ENCODE data around the gene GEMIN5. TPM values are rescaled to one million over a fixed set of nuclear protein-coding genes. Genes with fewer than 3 reads are reported as not detected.

GEMIN5 gene
- polyA plus RNA-seq, 1 donor = 15.3 TPM

DNA sequence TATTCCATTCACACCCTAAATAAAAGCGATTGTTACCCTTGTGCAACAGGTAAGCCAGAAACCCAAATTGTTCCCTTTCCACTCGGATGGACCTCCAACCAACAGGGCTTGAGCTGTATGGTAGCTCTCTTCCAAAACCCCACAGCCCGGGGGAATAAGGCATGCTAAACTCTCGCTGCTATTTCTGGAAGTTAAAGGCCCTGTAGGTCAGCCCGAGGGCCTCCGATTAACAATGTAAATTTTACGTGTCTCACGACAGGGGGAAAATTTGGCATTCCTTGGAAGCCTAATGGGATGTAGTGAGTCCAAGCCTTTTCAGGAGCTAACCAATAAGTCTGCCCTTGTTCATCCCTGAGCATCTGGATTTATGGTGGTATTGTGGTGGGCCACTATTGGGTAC lies 53.6 kb downstream of the GEMIN5 start:
- no peak for DNase-seq (ENCODE audit: low read depth)

DNA sequence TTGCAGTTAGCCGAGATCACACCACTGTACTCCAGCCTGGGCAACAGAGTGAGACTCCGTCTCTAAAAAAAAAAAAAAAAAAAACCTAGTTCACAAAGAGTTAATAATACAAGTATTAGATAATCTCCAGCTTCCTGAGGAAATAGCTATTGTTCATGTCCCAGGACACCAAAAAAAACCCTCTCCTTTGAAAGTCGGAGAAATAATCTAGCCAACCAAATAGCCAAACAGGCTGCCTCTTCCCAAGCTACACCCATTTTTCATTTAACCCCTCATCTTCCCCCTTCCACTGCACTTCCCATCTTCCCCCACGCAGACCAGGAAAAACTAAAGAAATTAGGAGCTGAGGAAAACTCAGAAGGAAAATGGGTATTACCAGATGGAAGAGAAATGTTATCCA lies 56.0 kb downstream of the GEMIN5 start:
- no peak for DNase-seq (ENCODE audit: low read depth)

DNA sequence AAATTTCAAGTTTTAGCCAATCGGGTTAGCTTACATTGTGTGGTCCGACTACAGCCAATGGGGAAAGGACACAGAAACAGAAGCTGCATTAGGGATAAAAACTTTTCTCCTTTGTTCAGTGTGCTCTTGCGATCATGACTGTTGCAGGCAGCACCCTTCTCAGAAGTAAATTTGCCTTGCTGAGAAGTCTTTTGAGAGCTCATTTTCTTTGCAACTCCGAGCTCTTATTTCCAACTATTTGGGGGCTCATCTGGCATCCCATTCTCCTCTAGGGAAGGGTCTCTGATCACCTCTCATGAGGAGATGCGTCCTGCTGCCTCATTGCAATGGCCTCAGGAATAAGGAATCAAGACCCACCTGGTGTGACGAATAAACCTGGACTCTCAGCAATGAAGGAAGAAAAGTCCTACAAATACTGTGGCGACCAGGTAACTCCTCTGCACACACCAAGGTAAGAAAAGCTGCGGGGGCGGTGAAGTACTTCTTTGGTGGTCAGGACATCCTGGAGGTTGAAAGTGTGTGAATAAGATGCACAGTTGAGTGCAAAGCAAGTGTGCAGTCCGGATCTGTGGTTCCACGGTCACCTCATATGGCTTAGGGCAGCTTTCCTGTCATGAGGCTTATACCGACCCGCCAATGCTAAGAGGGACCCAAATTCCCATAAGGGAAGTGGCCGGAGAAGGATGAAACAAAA lies 59.2 kb downstream of the GEMIN5 start:
- no peak for DNase-seq (ENCODE audit: low read depth)

DNA sequence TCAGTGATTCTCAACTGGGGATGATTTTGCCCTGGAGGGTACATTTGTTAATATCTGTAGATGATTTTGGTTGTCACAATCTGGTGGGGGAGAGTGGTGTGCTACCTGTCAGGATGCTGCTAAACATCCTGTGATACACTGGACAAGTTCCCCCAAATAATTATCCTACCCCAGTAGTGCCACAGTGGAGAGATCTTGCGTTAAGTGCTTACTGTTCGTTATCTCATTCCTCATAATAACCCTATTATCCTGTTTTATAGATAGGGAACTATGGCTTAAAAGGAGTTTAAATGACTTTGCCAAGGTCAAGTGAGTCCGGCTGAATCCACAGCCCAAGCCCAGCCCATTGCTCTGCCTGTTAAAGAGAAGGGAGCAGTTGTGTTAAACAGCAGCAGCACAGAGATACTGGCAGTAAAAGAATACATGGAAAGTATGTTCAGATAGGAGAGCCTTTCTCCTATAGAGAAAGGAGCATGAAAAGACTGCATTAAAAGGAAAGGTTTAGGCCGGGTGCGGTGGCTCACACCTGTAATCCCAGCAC lies 64.2 kb downstream of the GEMIN5 start:
- no peak for DNase-seq (ENCODE audit: low read depth)

DNA sequence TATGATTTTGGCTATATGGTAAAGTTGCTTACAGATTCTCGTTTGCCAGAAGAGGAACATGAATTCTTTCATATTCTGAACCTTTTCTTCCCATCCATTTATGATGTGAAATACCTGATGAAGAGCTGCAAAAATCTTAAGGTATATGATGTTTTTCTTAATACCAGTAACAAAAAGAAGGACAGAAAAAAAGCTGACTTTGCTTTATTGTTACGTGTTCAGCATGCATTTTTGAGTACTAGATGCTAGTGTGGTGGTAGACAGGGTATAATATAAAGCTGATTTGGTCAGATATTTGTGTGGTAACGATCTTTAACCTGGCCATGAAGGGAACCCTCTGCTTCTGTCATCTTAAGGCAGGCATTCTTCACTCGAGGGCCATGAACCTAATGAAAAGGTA lies 66.3 kb downstream of the GEMIN5 start:
- no peak for DNase-seq (ENCODE audit: low read depth)

DNA sequence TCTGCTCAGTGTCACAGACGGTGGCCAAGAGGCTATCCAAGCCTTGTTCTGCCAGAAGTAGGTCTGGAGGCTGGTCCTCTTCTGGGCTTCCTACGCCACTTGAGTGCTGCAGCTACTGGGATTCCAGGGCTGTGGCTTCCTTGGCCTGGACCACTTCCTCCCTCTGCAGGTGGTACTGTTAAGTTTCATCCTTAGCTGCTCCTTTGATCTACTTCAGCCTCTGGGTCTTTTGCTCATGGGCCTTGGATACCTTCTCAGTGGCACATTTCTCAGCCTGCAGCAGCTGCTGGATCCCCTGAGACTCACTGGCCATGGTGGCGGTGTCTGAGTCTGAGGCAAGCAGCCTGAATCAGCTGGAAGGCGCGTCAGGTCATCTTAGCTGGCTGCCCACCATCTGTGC lies 69.3 kb downstream of the GEMIN5 start:
- DNase-seq (ENCODE audit: low read depth) = no peak

DNA sequence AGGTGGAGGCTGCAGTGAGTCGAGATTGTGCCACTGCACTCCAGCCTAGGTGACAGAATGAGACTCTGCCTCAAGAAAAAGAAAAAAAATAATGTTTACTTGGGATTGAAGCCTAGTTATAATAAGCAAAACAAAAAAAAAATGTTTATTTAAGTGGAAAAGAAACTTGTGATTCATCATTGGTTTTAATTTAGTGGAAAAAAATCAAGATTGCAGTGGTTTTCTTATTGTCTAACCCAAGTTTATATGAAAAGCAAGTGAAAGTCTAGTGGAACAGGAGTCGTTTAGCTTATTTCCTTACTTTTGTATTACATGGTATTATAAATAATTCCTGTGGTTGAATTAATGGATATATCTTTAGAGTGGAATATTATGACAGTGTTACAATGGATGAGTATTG lies 71.2 kb downstream of the GEMIN5 start:
- DNase-seq (ENCODE audit: low read depth) = no peak

DNA sequence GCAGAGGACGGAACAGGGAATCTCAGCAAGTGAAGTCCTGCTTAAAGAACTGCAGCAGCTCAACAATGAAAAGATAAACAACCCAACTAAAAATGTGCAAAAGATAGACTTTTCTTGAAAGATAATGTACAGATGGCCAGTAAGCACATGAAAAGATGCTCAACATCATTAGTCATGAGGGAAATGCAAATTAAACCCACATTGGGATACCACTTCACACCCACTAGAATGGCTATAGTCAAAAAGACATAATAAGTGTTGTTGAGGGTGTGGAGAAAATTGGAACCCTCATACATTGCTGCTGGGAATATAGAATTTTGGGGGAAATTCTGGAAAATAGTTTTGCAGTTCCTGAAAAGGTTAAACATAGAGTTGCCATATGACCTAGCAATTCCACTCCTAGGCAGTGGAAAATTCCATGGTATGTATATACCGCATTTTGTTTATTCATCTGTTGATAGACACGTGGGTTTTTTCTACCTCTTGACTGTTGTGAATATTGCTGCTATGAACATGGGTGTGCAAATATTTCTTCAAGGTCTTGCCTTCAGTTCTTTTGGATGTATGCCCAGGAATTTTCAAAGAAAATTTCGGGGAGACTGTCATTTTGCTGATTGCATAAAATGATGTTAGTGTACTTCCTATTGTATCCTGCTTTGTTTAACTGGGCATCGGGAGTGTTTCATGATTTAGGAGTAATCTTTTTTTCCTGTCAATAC lies 72.4 kb downstream of the GEMIN5 start:
- no peak for DNase-seq (ENCODE audit: low read depth)

DNA sequence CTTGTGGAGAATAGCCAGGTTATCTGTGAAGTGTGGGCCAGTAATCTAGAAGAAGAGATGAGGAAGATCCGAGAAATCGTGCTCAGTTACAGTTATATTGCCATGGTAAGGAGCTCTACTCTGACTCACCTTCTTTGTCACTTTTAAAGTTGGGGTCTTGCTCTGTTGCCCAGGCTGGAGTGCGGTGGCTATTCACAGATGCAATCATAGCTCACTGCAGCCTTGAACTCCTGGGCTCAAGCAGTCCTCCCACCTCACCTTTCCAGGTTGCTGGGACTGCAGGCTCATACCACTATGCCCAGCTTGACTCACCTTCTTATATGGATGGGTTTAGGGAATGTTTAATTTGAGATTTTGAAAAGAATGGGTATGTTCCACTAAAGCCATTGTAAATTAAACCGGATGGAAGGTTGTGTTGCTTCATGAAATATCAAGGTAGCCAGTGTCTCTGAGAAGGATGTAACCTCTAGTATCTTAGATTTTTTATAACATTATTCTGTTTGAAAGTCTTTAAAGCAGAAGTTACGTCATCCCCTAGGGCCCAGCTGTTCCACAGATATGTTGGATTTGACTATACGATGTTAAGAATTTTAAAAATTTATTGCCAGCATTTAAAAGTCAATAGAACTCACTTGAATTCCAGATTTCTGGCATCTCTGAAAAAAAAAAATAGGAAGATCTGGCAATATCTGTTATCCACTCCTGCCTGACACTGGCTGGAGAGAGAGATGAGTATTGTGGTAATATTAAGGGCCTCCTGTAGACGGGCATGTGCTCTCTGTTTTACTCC lies 74.5 kb downstream of the GEMIN5 start:
- no peak for DNase-seq (ENCODE audit: low read depth)

DNA sequence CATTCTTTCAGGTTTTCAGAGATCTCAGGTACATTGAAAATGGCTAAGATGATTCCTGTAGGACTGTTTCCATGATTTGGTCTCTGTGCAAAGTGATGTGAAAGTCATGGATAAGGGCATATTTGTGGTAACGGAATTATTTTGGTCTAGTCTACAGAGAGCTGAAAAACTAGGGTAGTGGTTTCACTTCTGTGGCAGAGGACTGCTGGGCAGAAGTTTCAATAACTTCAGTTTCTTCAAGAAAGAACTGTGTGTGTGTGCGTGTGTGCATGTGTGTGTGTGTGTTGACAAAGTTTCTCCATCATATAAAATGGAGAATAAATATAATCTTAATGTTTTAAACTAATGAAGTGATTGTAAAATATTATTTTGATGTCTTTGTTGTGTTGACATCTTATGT lies 75.2 kb downstream of the GEMIN5 start:
- DNase-seq (ENCODE audit: low read depth) = no peak

DNA sequence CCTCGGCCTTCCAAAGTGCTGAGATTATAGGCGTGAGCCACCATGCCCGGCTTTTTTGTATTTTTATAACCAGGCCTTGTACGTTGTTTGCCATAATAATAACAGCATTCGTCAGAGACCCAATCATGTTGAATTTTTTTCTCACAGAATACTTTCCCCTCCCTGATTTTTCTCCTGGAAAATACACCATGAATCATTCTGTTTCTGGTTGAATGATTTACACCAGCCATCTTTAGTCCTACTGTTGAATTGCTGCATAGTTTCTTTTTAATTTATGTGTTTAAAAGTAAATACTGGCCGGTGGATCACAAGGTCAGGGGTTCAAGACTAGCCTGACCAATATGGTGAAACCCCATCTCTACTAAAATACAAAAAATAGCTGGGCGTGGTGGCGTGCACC lies 76.1 kb downstream of the GEMIN5 start:
- DNase-seq (ENCODE audit: low read depth) = no peak

DNA sequence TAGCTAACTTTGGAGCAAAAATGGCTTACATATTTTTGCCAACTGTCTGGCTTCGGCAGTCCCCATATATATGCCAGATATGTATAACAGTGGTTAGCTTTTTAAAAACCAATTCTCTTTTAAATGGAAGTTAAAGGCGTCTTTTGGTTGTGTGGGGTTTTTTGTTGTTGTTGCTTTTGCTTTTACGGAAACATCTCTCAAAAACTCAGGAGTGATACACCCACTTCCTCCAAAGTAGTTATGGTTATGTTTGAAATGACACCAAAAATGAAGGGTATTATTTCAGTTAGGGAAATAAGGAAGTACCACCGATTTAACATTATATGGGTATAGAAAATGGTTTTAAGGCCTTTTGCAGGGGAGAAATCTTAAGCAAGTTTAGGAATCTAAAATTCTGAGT lies 77.2 kb downstream of the GEMIN5 start:
- no peak for DNase-seq (ENCODE audit: low read depth)

DNA sequence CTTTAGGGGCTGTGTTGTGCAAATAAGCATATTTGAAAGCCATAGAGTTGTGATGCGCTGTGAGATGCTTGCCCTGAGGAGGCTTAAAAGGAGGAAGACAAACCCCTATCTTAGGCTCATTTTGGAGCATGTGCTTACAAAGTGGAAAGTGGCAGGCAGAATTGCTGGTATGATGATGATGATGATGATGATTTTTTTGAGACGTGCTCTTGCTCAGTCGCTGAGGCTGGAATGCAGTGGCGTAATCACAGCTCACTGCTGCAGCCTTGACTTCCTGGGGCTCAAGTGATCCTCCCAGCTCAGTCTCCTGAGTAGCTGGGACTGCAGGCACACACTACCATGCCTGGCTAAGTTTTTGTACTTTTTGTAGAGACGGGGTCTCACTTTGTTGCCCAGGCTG lies 77.9 kb downstream of the GEMIN5 start:
- DNase-seq (ENCODE audit: low read depth) = no peak

DNA sequence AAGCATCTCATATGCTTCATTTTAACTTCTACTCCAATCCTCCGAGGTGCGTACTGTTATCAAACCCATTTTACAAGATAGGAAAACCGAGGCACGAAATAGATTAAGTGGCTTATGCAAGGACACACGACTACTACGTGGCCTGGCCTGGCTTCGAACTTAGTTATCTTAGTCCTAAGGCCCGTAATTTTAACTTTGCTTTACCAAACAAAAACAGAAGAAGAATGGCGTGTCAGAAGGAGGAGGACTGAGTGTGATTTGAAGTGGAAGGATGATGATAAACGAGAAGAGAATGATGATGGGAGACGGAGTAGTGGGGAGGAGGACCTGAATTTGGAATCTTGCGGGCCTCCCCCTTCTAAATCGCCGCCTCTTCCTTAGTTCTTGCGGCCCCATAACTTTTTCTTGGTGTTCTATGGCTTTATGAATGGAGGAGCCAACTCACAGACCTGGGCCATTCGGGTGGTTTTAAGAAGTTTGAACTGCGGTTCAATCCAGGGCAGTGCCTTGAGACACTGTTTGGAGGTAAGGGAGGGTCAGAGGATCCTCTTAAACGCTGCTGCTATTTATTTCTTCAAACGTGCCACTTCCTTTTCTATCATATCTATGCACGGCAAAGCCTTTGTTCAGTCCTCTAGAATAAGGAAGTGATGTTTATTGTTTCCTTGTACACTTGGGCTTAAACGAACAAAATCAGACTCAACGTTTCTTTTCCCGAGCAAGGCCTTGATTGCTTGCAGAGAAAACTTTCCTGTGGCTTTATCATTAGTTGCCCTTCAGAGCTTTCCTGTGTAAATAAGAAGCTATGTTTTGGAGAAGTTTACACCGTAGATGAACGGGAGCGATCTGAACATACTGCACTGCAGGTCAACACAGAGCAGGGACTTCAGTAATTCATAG lies 78.8 kb downstream of the GEMIN5 start:
- no peak for DNase-seq (ENCODE audit: low read depth)

DNA sequence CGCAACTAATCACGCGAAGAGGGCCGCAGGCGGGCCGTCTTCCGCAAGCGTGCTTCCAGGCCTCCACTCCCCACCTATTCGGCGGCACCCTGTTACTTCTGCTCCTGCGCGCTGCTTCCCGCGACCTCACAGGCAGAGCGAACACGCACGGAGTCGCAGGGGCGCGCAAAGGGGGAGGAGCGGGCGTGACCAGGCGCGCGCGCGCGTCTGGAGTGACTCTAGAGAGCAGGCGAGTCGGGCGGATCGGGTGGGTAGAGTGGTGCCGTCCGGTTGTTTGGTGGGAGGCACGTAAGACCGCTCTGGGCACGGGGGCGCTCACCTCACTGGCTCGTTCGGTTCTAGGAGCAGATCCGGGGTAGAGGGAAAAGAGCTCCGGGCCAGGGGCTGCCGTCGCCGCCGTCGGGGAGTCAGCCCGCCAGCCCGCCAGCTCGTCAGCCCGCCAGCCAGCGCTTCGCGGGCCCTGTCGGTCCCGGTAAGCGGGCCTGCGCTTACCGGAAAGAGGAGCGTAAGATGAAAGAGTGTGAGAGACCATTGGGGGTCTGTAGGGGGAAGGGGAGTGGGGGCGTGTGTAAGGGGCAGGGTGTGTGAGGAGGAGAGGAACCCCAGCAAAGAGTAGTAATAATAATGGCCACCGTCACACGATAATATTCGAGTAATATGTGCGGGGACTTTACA lies 79.6 kb downstream of the GEMIN5 start, which contains the start of gene CNOT8:
Gene CNOT8, plus strand, starts transcription at position 331 of the 675 bp plus-strand sequence. CDS start 4,652 bp downstream, outside the sequence.
- peak; percentile 86 for DNase-seq (ENCODE audit: low read depth)

DNA sequence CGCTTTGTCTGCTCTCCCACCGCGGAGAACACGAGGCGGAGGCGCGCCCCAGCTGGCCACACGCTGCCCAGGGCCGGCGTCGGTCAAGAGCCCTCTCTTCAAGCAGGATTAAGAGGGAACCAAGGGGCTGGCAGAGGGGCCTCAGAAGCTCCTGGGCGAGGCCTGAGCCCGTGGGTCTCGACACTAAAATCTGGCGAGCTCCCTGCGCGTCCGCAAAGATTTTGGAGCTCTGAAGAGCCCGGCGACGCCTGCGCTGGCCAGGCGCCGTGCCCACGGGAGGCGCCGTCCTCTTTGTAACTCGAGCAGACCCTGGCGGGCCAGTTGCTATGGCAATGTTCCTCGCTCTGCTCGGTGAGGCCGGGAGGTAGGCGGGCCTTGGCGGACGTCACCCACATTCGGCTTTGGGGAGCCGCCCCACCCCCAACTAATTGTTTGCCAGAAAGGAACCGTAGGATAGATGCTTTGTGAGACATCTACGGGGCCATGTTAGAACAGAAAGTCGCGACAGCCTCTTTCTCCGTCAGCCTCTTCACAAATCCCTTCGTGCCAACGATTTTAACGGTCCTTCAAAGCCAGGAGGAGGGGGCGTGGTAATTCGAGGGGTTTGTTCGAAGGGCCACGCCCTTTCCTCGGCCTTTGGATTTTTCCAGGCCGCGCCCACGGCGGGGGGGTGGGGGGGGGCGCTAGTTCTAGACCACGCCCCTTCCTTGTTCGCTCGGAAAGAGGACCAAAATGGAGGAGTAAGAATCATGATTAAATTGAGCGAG lies 80.3 kb downstream of the GEMIN5 start:
- peak; percentile 91 for DNase-seq (ENCODE audit: low read depth)

DNA sequence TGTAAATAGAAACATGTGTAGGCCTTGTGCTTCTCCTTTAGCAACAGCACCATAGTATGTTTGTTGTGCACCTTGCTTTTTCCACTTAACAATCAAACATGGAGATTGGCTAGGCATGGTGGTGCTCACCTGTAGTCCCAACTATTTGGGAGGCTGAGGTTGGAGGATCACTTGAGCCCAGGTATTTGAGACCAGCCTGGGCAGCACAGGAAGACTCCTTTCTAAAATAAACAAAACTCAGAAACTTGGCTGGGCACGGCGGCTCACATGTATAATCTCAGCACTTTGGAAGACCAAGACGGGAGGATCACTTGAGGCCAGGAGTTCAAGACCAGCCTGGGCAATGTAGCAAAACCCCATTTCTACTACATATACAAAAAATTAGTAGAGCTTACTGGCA lies 86.7 kb downstream of the GEMIN5 start:
- DNase-seq (ENCODE audit: low read depth) = no peak

DNA sequence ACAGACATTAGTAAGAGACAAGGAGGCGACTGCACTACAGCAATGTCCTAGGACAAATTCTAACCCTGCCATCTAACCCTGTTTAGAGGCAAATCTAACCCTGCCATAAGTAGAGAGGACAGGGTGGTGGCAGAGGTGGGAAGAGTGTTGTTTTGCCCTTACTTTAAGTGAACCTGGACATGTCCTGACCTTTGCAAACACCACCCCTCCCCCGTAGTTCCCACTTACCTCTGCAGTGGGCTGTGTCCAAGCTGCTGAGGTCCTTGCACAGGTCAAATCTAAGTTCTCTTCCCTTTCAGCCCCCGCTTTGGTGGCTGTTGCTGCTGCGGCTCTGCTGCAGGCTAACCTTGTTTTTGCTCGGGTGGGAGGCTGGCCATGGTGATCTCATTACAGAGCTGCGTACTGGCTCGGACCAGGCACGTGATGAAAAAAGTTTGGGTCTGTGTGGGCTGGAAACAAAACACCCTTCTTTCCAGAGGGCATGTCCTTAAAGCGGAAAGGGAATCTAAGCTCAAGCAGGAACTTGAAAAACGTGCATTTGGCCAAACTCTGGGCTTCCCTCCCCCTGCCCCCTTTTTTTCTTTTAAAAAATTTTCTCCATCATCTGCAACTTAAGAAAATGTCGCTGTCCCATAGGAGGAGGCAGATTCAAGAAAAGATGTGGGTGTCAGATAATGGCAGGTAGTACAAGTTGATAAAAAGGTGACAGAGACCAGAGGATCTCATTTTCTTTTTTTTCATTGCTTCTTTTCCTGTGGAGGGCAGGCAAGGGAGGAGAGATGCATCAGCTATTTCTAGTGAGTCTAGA lies 87.6 kb downstream of the GEMIN5 start, which contains the start of gene FAXDC2:
Gene FAXDC2, minus strand, starts transcription at position 349 of the 808 bp plus-strand sequence. CDS start 12,425 bp downstream, outside the sequence.
- peak; percentile 88 for DNase-seq (ENCODE audit: low read depth)

DNA sequence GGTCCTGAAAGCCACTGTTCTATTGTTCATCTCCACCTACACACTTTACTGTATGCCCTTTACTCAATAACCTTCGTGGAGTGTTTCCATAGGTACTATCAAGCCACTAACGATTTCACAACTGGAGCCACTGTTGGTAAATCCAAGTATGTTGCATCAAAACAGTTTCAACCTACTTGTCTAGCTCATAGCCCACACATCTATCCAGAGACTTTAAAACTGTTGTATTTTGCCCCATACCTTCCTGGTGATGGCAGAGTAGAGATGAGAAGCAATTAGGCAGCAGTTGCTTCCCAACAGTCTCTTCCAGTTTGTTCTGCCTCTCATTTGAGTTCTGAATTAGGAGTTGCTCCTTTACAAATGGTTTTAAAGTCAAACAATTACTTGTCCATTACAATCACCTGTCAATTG lies 88.2 kb downstream of the GEMIN5 start:
- DNase-seq (ENCODE audit: low read depth) = no peak
